GM19438 (cell line): ENCODE data around the gene USP34.
A peak's percentile ranks its signal among the peaks of the same experiment; 100 is the strongest.
"Not testable (repeated sequence)": the region's sequence is repeated elsewhere in the genome, so short reads cannot be mapped to it uniquely, and the experiment has no call there.

ENCODE experiments used
- ATAC-seq: cut with Tn5 transposase; IDR thresholded peaks from one replicate; pipeline ENCODE4 v1.9.1; 2021; ENCODE audit warnings: low read depth; ENCODE audit not compliant: unreplicated experiment

The USP34 gene

DNA sequence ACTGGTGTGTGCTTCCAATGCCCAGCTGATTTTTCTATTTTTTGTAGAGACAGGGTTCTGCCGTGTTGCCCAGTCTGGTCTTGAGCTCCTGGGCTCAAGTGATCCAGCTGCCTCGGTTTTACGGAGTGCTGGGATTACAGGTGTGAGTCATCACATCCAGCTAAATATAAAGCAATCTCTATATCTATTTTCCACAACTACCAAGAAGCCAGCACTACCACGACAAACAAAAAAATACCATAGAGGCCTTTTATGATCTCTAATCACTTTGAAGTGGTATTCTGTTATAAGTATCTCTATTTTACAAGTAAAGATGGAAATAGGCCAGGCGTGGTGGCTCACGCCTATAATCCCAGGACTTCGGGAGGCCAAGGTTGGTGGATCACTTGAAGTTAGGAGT is 274.2 kb downstream of the USP34 start:
- no peak for ATAC-seq

DNA sequence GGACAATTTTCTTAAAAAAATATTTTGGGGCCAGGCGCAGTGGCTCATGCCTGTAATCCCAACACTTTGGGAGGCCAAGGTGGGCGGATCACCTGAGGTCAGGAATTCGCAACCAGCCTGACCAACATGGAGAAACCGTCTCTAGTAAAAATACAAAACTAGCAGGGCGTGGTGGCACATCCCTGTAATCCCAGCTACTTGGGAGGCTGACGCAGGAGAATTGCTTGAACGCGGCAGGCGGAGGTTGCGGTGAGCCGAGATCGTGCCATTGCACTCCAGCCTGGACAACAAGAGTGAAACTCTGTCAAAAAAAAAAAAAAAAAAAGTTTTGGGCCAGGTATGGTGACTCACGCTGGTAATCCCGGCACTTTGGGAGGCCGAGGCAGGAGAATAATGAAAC is 276.2 kb downstream of the USP34 start:
- ATAC-seq = not testable (repeated sequence)

DNA sequence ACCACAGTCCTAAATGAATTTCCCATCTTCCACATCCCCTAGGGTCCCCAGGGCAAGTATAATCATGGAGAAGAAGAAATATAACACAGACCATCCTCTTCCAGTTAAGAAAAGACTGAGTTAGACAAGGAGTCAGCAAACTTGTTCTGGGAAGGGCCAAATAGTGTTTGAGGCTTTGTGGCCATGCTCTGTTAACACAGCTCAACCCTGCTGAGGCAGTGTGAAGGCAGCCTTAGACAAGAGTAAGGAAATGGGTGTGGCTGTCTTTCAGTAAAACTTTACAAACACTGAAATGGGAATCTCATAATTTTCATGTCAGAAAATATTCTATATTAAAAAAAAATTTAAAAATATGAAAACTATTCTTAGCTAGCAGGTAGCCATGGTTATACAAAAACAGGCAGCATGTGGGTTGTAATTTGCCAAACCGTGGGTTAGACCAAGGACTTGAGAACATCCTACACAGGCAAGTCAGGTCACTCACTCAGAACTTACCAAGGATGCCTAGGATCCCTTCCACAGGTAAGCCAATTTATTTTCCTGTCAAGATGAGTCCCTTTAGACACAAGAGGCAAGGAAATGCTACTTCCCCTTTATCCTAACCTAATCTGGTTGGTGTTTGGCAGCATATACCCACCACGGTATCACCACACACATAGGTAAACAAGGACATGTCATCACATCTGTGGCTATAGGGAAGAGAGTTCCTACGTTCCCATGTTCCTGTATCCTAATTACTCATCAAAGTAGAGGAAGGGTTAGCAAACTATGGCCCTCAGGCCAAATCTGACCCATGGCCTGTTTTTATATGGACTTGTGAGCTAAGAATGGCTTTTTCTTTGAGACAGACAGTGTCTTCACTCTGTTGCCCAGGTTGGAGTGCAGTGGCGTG is 277.0 kb downstream of the USP34 start:
- no peak for ATAC-seq

DNA sequence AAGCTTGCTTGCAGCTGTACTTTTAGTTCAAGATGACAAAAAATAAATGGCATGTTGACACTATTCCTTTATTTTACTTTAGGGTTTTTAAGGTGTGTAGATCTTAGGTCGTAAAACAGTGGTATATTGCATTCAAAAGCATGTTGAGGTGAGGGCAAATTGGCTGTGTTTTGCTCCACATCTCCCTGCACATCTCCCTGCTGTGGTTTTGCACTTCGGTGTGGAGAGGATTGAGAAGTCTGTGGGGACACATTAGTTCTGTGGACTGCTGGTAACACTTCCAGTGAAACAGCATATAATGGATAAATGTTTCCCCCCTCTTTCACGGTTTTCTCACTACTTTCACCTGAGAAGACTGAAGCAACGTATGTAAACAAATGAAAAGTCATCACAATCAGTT is 283.8 kb downstream of the USP34 start:
- no peak for ATAC-seq

DNA sequence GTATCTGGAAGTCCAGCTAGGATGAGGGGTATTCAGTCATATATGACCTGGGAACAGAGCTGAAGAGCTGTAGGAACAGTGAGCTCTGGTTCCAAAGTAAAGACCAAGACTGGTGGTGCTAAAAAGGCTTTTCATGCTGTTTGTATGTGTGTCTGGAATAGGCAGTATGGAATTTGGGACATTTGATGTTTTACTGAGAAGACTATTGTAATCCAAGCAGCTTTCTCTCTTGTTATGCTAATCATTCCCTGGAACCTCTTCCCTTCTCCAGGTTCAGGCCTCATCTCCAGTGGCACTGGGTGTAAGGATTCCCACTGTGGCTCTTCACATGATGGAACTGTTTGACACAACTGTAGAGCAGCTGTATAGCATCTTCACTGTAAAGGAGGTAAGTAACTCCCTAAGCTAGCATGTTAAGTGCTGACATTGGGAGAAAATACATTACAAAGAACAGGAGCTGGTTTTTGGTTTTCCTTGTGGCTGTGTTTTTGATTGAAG is 285.6 kb downstream of the USP34 start:
- ATAC-seq = no peak

DNA sequence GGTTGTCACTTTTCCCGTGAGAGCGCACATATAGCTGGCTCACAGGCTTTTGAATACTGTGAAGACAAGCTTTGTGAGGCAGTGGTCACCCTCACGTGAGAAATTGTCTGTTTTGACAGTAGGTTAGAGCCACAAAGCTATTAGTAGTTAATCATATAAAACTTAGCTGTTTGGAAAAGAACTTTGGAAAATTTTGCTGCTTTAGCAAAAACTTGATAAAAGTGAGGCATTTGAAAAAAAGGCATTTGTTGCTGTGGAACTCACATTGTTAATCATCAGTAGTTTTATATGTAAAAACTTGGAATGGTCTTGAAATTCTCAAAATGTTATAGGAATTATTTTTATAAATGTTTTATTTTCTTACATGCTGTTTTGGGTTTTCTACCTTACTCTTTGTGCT is 286.6 kb downstream of the USP34 start:
- ATAC-seq = no peak

DNA sequence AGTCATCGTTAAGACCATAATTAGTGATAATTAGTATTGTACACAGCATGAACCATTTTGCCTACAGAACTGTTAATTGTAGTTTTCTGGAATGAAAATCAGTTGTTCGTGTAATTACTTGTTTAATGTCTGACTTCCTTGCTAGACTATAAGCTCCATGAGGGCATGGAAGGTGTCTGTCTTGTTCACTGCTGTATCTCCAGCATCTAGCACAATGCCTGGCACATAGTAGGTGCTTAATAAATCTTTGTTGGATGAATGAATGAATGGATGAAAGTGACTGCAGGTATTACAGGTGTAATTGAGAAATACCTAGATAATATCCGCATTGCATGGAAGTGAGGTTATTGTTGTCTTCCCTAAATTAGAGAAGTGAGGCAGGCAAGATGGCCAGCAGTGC is 287.1 kb downstream of the USP34 start:
- ATAC-seq = no peak

DNA sequence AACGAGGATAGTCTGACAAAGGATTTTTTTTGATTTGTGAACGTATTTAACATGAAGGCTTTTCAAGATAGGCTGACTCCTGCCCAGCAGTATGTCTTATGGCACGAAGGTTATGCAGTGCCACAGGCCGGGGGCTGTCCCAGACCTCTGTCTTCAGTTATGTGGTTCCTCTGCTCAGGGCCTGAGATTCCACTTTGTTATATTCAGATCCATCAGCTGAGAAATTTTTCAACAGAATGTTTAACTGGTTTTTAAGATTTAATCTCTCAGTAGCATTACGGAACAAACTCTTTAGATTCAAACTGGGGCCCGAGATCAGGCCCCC is 288.9 kb downstream of the USP34 start:
- ATAC-seq = no peak

DNA sequence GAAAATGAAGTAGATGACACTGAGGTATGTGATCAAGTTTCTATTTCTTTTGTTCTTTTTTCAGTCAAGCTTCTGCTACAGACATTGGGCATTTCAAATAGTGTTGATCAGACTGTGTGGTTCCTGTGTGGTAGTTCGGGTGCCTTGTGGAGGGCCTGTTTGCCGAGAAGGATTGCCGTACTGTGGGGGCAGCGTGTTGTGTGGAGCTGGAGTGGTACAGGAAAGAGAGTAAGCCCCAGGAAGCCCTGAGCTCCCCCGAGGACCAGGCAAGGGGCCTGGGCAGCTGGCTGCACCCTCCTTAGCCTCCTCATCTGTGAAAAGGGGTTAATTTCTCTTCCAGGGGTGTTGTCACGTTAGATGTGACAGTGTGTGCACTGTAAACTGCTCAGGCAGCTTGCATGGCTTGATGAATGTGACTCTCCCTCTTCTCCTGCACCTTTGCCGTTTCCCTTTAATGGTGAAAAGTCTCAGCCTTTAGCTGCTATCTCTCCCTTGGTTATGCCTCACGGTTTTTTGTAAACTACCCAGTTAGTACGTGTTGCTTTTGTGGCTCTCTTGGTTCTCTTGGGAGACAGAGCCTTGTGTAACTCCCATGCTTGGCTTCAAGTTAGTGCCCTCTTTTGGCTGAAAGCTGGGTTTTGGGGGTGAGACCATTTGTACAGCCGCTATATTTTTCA is 289.4 kb downstream of the USP34 start:
- no peak for ATAC-seq

DNA sequence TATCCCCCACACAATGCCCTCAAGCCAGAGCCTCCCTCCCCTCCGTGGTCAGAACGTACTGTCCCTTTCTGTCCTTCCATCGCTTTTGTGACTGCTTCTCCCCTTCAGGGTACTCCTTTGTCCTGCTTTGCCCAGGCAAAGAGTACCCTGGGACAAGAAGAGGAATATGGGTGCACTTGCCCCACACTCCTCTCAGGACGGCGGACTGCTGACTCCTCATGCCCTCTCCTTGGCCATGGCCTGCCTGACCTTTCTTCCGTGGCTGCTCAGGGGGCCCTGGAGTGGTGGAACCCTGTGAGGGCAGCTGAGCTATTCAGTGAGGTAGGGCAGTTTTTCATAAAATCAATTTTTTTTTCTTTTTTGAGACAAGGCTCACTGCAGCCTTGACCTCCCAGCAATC is 290.2 kb downstream of the USP34 start:
- ATAC-seq = no peak

DNA sequence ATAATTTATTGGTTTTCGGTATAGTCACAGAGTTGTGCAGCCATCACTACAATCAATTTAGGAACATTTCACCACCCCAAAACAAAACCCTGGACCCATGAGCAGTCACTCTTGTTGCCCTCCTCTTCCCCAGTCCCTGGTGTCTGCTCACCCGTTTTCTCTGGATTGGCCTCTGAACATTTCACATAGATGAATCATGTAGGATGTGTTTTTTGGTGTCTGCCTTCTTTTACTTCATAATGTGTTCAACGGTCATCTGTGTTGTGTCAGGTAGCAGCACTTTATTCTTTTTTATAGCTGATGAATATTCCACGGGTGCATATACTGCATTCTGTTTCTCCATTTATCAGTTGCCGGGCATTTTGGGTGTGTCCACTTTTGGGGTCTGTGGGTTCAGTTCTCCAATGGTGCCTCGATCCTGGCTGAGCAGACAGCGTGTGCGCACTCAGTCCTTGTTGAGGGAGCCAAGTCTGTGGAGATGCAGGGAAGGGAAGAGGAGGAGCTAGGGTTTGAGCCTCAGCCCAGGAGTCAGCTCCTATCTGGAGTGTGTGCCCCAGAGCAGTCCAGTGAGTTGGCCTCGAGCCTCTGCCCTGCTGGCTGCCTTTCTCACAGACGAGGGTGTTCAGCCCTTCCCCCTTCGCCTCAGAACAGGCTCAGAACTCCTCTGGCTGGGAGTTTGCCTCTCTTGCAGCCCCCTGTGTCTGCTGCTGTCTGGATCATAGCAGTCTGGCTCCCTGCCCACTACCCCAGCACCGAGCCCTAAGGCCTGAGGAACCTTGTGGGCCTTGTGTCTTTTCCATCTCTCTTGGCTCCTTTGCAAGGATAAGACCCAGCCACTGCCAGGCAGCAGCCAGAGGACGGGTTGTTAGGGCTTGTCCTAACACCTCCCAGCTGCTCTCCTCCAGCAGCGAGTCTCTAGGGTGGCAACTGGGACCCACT is 290.9 kb downstream of the USP34 start:
- ATAC-seq = no peak

DNA sequence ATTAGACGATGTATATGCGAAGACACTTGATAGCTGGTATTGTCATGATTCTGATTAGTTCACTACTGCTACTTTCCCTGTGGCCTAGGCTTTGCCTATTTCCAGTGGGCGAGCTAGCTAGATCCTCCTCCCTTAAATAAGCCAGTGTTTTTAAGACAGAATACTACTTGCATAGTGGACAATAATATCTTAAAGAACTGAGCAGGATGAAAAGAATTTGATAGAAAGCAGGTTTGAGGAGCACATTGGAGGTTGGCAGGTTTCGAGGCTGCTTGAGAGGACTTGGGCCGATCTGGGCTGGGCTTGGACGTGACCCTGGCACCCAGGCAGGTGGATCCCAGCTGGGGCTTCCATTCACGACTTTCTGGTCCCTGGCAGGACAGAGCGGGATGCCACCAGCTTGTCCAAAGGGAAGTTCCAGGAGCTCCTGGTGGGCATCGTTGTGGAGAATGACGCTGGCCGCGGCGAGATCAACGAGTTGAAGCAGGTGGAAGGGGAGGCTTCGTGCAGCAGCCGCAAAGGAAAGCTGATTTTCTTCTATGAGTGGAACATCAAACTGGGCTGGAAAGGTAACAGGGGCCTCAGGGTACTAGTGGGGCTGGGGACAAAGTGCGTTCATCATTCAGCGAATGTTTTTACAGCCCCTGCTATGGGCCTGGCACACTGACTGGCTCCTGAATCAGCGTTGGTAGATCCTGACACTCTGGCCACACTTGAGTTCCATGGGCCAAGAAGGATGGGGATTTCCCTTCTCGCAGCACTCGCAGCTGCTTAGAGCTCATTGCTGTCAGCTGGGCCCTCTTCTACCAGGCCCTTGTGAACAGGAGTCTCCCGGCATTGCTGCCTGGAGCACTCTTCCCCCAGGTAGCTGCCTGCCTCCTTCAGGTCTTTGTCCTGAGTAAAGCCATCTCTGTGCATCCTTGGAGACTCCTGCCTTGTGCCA is 292.0 kb downstream of the USP34 start:
- ATAC-seq = no peak

DNA sequence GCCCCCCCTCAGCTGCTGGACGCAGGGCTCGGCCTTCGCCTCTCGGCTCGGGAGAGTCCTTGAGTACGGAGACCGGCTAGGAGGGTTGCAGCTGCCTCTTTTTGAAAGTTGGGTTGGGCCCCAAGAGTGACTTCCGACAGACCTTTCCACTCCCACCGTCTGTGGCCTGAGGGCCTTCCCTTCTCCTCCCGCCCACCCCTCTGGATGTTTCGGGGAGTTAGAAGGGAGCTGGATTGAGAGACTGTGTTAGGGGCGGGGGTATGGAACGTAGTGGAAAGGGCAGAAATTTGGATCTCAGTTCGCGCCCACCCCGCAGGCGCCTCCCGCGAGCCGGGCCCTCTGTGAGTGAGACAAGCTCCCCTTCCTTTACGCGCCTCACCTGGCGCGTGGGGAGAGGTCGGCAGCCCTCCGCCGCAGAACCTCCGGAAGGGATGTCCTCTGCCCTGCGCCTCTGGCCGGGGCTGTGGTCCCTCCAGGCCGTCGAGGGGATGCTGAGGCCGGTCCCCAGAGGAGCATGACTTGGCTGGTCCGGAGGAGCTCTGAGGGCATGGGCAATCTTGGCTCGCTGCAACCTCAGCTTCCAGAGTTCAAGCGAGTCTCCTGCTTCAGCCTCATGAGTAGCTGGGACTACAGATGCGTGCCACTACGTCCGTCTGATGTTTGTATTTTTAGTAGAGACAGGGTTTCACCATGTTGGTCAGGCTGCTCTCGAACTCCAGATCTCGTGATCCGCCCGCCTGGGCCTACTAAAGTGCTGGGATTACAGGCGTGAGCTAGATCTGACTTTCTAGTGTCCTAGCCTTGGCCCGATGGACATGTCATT is 292.9 kb downstream of the USP34 start:
- ATAC-seq = peak; percentile 22

DNA sequence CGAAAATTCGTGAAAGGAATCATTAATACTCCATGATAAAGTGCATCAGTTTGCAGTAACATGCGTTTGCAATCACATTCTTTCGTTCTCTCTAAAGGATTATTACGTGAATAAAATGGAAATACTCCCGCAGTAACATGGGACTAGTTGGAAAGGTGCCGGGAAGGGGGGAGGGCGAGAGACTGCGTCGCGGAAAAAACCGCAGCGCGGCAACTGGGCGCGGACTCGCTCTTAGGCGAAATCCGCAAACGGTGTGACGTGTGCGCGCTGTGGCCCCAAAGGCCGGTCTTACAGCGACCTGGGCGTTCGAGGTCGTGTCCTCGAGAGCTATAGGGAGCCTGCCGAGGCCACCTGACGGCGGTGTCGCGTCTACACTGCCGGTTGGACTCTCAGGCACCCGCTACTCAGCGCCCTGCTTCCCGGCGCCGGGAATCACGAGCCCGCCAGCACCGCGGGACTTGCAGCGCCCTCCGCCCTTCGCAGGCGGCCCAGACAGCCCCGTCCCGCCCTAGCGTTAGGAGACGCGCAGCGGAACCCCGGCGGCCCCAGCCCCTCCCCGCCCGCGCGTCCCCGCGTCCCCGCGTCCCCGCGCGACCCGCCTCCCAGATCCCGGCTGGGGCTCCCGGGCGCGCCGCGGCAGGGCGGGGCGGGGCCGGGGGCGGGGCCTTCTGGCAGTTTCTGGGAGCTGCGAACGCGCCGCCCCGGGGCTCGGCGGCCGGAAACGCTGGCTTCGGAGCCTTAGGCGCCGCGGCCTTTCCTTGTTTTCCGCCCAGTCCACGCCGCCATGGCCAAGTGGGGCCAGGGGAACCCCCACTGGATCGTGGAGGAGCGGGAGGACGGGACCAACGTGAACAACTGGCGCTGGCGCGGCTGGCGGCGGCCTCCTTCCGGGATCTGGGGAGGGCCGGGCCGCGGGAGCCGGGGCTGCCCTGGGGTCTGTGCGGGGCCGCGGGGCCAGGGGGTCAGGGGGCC is 293.8 kb downstream of the USP34 start:
- peak; percentile 78 for ATAC-seq

DNA sequence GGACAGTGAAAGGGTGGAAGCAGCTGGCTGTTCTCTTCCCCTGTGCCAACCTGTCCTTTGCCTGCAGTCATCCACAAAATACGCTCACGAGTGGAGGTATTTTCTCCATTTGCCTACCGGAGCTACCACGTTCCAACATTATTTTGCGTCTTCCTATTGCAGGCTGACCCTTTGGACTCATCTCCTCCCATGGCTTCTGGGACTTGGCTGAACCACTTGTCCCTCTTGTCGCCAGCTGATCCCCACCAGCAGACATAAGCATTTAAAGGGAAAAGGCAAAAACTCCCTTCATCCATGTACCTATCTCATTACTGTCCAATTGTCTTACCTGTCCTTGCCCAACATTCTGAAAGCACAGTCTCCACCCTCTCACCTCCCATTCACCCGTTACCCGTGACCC is 295.9 kb downstream of the USP34 start:
- no peak for ATAC-seq

DNA sequence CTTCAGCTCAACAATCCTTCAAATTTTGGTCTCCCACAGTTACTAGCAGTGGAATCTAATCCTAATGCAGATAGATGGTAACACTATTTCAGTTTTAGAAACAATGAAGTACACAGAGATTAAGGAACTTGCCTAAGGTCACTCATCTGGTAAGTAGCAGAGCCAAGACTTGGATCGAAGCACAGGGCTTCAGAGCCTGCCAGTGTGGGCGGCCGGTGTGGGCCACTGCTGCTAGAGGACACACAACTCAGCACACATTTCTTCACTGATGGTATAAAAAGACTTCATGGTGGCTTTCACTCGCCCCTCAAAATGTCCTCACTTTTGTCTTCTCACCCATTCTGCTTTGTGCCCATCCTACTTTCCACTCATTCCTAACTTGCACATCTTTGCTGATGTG is 297.8 kb downstream of the USP34 start:
- no peak for ATAC-seq

DNA sequence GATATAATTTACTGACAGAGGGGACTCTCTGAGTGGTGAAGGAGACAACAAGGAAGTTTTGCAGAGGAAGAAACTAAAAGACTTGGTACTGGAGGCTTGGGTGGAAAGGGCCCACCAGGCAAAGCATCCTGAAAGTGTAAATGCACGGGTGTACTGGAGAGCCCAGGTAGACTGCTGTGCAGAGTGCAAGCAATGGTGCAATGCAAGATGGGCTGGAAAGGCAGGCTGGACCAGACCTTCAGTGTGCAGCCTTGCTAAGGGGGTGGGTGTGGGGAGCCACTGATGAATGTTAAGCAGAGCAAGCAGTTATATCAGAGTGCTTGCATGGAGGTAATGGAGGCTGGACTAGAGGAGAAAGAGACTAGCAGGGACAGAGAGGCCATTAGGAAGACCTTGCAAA is 298.2 kb downstream of the USP34 start:
- no peak for ATAC-seq

DNA sequence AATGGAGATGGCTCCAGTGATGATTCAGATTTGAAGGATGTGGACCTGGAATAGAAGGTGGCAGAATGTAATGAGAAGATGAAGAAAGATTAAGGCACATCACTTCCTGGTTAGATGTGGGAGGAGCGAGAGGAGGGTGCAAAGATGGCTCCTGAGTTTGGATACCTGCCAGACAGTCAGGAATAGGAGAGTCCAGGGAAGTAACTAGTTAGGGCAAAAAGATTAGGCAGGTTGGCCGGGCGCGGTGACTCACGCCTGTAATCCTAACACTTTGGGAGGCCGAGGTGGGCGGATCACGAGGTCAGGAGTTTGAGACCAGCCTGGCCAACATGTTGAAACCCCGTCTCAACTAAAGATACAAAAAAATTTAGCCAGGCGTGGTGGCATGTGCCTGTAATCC is 303.3 kb downstream of the USP34 start:
- ATAC-seq = no peak
